GM12878 (cell line): Measurements from ENCODE around the gene SORBS2. TPM values are rescaled to one million over a fixed set of nuclear protein-coding genes. Genes with fewer than 3 reads are reported as not detected.

Experiments used
- ATAC-seq: fragments of 200-7000 bp; cut with Tn5 transposase; 3 replicates; pipeline ENCODE4 v1.9.1; 2020; ENCODE audit warnings: mild to moderate bottlenecking, moderate library complexity
- BruUV-seq: library from RNA; stranded (reverse); fragments of 400-500 nt; replicated peaks from 2 replicates; lab custom pipeline; 2021; lab: Mats Ljungman, UMichigan
- CTCF ChIA-PET: fragments of 300-600 bp; sonication (Branson Sonifier 250); formaldehyde crosslinking; extraction: SDS; loops from one replicate; lab custom pipeline; 2021; ENCODE audit warnings: inconsistent platforms; lab: Yijun Ruan, JAX
- POLR2A ChIA-PET: fragments of 350-600 bp; formaldehyde crosslinking; extraction: SDS; loops from one replicate; lab custom pipeline; 2021; ENCODE audit warnings: inconsistent platforms; lab: Charles Lee
- RAD21 ChIA-PET: fragments of 300-600 bp; sonication (Branson Sonifier 250); formaldehyde crosslinking; loops from one replicate; lab custom pipeline; 2023; ENCODE audit warnings: antibody characterized with exemption; ENCODE audit not compliant: unreplicated experiment; lab: Charles Lee
- SMC1A ChIA-PET: fragments of 300-600 bp; sonication (Branson Sonifier 250); formaldehyde crosslinking; loops from one replicate; lab custom pipeline; 2023; ENCODE audit not compliant: unreplicated experiment, uncharacterized antibody; lab: Charles Lee
- DNase-seq: peaks from one replicate; pipeline ENCODE4 v3.0.0-alpha.2; 2011; ENCODE audit warnings: low read depth, low spot score
- FAIRE-seq: peaks from 3 replicates; lab custom pipeline; 2011; peaks lifted over from hg19 to GRCh38; lab: Jason Lieb, UNC
- H2AFZ ChIP-seq: 2 replicates; pipeline ENCODE4 v1.6.0; 2011; ENCODE audit warnings: low read depth, low read length, control low read depth; ENCODE audit not compliant: control insufficient read depth
- H3K27ac ChIP-seq: 2 replicates; pipeline ENCODE4 v1.5.1; 2011; ENCODE audit warnings: control low read depth; ENCODE audit not compliant: control insufficient read depth, insufficient read depth
- H3K27me3 ChIP-seq, 2 experiments: replicated peaks in 1 of 2; 2 replicates each; pipeline versions ENCODE4 v1.6.0 to v1.6.1; 2011; ENCODE audit warnings: low read length in 1 of 2; ENCODE audit not compliant: control insufficient read depth in 2 of 2, insufficient read depth in 2 of 2
- H3K36me3 ChIP-seq, 2 experiments: 2 replicates each; pipeline ENCODE4 v1.5.1; 2011; ENCODE audit warnings: low read length in 1 of 2; ENCODE audit not compliant: control insufficient read depth in 2 of 2, insufficient read depth in 2 of 2
- H3K4me1 ChIP-seq: 2 replicates; pipeline ENCODE4 v1.6.1; 2011; ENCODE audit warnings: mild to moderate bottlenecking, low read length, moderate library complexity, mixed read lengths; ENCODE audit not compliant: control insufficient read depth, insufficient read depth
- H3K4me2 ChIP-seq: 2 replicates; pipeline ENCODE4 v1.6.0; 2011; ENCODE audit warnings: control low read depth; ENCODE audit not compliant: control insufficient read depth, insufficient read depth
- H3K4me3 ChIP-seq: fragments of 200-600 bp; sonication (generic); 2 replicates; pipeline ENCODE4 v1.5.1; 2016
- H3K79me2 ChIP-seq: 2 replicates; pipeline ENCODE4 v1.6.0; 2011; ENCODE audit warnings: low read length; ENCODE audit not compliant: control insufficient read depth, insufficient read depth
- H3K9ac ChIP-seq: 2 replicates; pipeline ENCODE4 v1.8.0; 2011; ENCODE audit warnings: low read length, control low read depth, mixed read lengths; ENCODE audit not compliant: control insufficient read depth, insufficient read depth
- H3K9me3 ChIP-seq: replicated peaks from 3 replicates; pipeline ENCODE4 v1.5.1; 2011; ENCODE audit warnings: mild to moderate bottlenecking, low read length; ENCODE audit not compliant: control insufficient read depth, insufficient read depth
- H4K20me1 ChIP-seq: 2 replicates; pipeline ENCODE4 v1.6.0; 2011; ENCODE audit not compliant: control insufficient read depth, insufficient read depth
- BACH1 ChIP-seq: fragments of 450-650 bp; IDR thresholded peaks from 2 replicates; pipeline ENCODE4 v1.6.1; 2017; ENCODE audit warnings: mild to moderate bottlenecking, borderline replicate concordance
- BHLHE40 ChIP-seq, 2 experiments: fragments of 450-650 bp in 1 of 2; IDR thresholded peaks; 2 replicates each; pipeline ENCODE4 v1.6.1; 2011 to 2017; ENCODE audit warnings: low read depth in 2 of 2, borderline replicate concordance in 1 of 2, improper control_type of control experiment in 1 of 2, low read length in 1 of 2, mild to moderate bottlenecking in 1 of 2
- CHD1 ChIP-seq: IDR thresholded peaks from 2 replicates; pipeline ENCODE4 v1.6.1; 2012; ENCODE audit warnings: low read depth, low read length, improper control_type of control experiment
- CUX1 ChIP-seq: IDR thresholded peaks from 2 replicates; pipeline ENCODE4 v1.6.1; 2012; ENCODE audit warnings: improper control_type of control experiment, low read depth, low read length; ENCODE audit not compliant: insufficient replicate concordance
- MEF2A ChIP-seq: IDR thresholded peaks from 2 replicates; pipeline ENCODE4 v1.6.1; 2011; ENCODE audit warnings: low read depth, mild to moderate bottlenecking, low read length, moderate library complexity; ENCODE audit not compliant: insufficient read depth
- MXI1 ChIP-seq: fragments of 150-350 bp; IDR thresholded peaks from 2 replicates; pipeline ENCODE4 v1.6.1; 2011; ENCODE audit warnings: low read depth, mild to moderate bottlenecking, inconsistent platforms, low read length, improper control_type of control experiment
- NR2C2 ChIP-seq: IDR thresholded peaks from 2 replicates; pipeline ENCODE4 v1.6.1; 2011; ENCODE audit warnings: borderline replicate concordance, low read depth; ENCODE audit not compliant: control insufficient read depth, insufficient read length
- PKNOX1 ChIP-seq: fragments of 450-650 bp; IDR thresholded peaks from 2 replicates; pipeline ENCODE4 v1.6.1; 2016; ENCODE audit warnings: mild to moderate bottlenecking
- RAD51 ChIP-seq: fragments of 450-650 bp; IDR thresholded peaks from 2 replicates; pipeline ENCODE4 v1.6.1; 2016; ENCODE audit warnings: moderate library complexity, mild to moderate bottlenecking, inconsistent platforms
- SMAD5 ChIP-seq: IDR thresholded peaks from 2 replicates; pipeline ENCODE4 v1.6.1; 2016; ENCODE audit warnings: antibody characterized with exemption, low read depth
- SREBF1 ChIP-seq: IDR thresholded peaks from 2 replicates; pipeline ENCODE4 v1.6.1; 2012; ENCODE audit warnings: mild to moderate bottlenecking, low read length
- WRNIP1 ChIP-seq: IDR thresholded peaks from 2 replicates; pipeline ENCODE4 v1.6.1; 2011; ENCODE audit warnings: low read depth, low read length, improper control_type of control experiment, borderline replicate concordance
- YY1 ChIP-seq: IDR thresholded peaks from 2 replicates; pipeline ENCODE4 v1.6.1; 2011; ENCODE audit warnings: low read depth, mild to moderate bottlenecking, low read length
- ZNF274 ChIP-seq: IDR thresholded peaks from one replicate; pipeline ENCODE4 v1.8.0; 2011; ENCODE audit not compliant: insufficient read length, insufficient read depth
- ZNF622 ChIP-seq: fragments of 450-650 bp; IDR thresholded peaks from 2 replicates; pipeline ENCODE4 v1.6.1; 2017; ENCODE audit warnings: mild to moderate bottlenecking, inconsistent platforms
- WGBS: methylation state at CpG from one replicate; pipeline ENCODE4 v1.1.6; 2016; ENCODE audit warnings: low lambda C conversion rate; ENCODE audit not compliant: insufficient replicate concordance, insufficient coverage; ENCODE audit errors: missing lambda C conversion rate; 5-methylcytosine and 5-hydroxymethylcytosine counted together
- in situ Hi-C: fragments of 300-500 bp; cut with MboI; formaldehyde crosslinking; loops from 9 replicates; pipeline ENCODE4 v1.14.3; 2018; ENCODE audit warnings: mixed read lengths
- intact Hi-C: fragments of 100-400 bp; cut with micrococcal nuclease; formaldehyde crosslinking; loops from one replicate; pipeline ENCODE4 v1.14.2; 2022; ENCODE audit not compliant: unreplicated experiment
- polyA plus RNA-seq, 11 experiments: library from polyadenylated mRNA; depleted of rRNA in 4 of 11; unstranded in 6 of 11; stranded (reverse) in 5 of 11; fragments of >200 nt; fragmentation: Nextera tagmentation in 4 of 11; fragmentation: Illumina TruSeq in 1 of 11; extraction: Ambion mirVana in 4 of 11; extraction: Trizol in 1 of 11; gene quantifications; 1 replicate in 1 of 11; 2 replicates in 10 of 11; pipeline versions ENCODE4 v1.2.1 to v1.2.3, GENCODE V29; 2011 to 2016; ENCODE audit warnings: inconsistent platforms in 2 of 11, missing spikeins in 2 of 11, low read depth in 1 of 11
- total RNA-seq, 4 experiments: library from RNA; depleted of rRNA in 3 of 4; stranded (reverse); fragments of >200 nt in 3 of 4; fragmentation: Illumina TruSeq in 1 of 4; extraction: Trizol in 1 of 4; gene quantifications; 2 replicates each; pipeline versions ENCODE4 v1.2.1 to v1.2.3, GENCODE V29; 2013 to 2021

SORBS2 gene
- total and polyA plus RNA-seq, 10 of the 15 experiments (the other 5 are each of a cell fraction or from before 2014, with no cell fraction given) = 0.06 to 3.0 (median 0.79) TPM

GRCh38 chr4:185540487-185541120 lies 271.4 kb downstream of the SORBS2 start:
- 34% methylated on average over 3 of the region's 3 CpGs for WGBS
- ChIA-PET RAD21 (no interaction called here), POLR2A (no interaction called here), SMC1A (no interaction called here), CTCF (no interaction called here)
- peaks cover 0 to 3% of the 10 kb centered on the region in 2 experiments; a peak in 3 of 4 replicates for H3K27me3 ChIP-seq
- H3K4me2 ChIP-seq = no peak overlapping the region
- TF ChIP-seq CUX1 (no peak), PKNOX1 (no peak), RAD51 (no peak), ZNF274 (no peak), SREBF1 (no peak), YY1 (no peak), WRNIP1 (no peak), MXI1 (no peak), NR2C2 (no peak), CHD1 (no peak), BACH1 (no peak), MEF2A (no peak), BHLHE40 (IDR thresholded peaks at IDR 0.05; ENCODE audit: borderline replicate concordance in 1 of 2, low read depth in 2 of 2, low read length in 1 of 2) (no peak), ZNF622 (no peak), SMAD5 (no peak)
- no peak for DNase-seq
- H3K4me3 ChIP-seq = no peak overlapping the region
- in situ Hi-C loops (no loop called here), intact Hi-C loops (no loop called here)
- no peak overlapping the region for H3K27ac ChIP-seq
- no peak for FAIRE-seq
- H3K9me3 ChIP-seq = no peaks in the 10 kb centered on the region; the same call in 2 of the 3 replicates
- H4K20me1 ChIP-seq = no peaks in the 10 kb centered on the region
- H3K4me1 ChIP-seq = no peaks in the 10 kb centered on the region
- H3K79me2 ChIP-seq = no peaks in the 10 kb centered on the region
- H2AFZ ChIP-seq = no peak overlapping the region
- BruUV-seq = no TSS peak
- no peak overlapping the region for H3K9ac ChIP-seq
- H3K36me3 ChIP-seq = no peaks in the 10 kb centered on the region
- no peak for ATAC-seq
